ENCODE measurements around the gene ANKUB1.

- TF ChIP-seq POLR2A (IDR thresholded peaks at IDR 0.05) (no peak), CTCF (IDR thresholded peaks at IDR 0.05) (no peak), POLR2AphosphoS5 (IDR thresholded peaks at IDR 0.05) (no peak)
Measured at GRCh38 chr3:149790698-149791097, 1.7 kb downstream of the ANKUB1 start.
